NCI-H1930 (cell line): ENCODE data around the gene LOXL4.
"Not testable (repeated sequence)": the region's sequence is repeated elsewhere in the genome, so short reads cannot be mapped to it uniquely, and the experiment has no call there.

ENCODE experiments used
- DNase-seq, 2 experiments: peaks; one replicate each; lab custom pipeline; 2025; lab: John Stamatoyannopoulos, UW

Gene LOXL4

DNA sequence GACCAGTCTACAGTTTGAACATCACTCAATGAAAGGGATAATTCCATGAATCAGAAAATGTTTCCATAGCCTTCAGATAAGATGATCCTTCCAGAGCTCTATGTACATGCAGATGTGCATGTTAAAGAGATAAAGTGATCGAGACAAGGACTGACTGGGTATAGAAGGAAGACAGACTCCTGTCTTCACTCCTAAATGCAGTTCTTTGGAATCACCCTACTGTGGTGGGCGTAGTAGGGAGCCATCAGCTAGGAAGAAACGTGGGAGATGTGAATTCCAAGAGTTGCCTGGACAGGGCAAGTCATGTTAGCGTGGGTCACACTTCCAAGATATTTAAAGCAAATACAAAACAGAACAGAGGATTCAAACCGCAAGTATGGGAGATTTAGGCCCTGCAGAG lies 23.9 kb downstream of the LOXL4 start:
- no peak for DNase-seq

- no peak for DNase-seq
Observed at GRCh38 chr10:98242823-98243222, 25.2 kb downstream of the LOXL4 start.

- DNase-seq, result no peak
Observed at GRCh38 chr10:98240524-98240923, 27.5 kb downstream of the LOXL4 start.

DNA sequence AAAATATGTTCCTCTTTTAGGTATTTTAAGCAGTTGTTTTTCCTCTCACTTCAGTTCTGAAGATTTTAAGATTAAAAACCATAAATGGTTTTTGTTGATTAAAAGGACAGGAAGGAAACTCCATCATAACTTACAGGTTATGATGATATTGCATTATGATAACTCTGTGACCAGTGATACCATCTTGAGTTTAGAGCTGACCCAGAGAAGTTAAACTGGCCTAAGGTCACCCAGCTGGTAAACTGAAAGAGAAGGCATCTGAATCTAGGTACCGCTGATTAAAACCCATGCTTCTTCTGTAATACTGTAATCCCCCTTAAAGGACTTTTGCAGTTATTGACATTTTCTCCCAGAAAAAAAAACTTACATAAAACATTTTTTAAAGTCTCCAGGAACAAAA lies 29.6 kb downstream of the LOXL4 start:
- no peak for DNase-seq

DNA sequence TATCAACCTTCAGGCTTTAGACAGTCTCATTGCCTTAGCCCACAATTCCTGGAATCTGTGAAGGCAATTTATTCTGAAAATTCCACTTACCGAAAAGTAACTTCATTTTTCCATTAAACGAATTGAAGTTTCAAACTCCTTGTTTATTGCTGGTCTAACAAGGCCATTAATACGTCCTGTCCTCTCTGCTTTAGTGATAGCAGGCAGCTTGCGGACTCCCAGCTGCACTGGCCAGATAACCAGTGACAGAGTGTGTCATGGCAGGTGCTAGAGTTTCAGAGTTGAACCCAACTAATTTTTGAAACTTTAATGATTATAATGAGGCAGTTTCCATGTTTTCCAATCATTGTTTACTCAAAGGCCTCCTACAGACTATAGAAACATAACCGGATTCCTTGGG lies 31.1 kb downstream of the LOXL4 start:
- DNase-seq, result no peak

- DNase-seq, result no peak
Observed at GRCh38 chr10:98235846-98236245, 32.1 kb downstream of the LOXL4 start.

GRCh38 chr10:98231417-98231816 lies 36.6 kb downstream of the LOXL4 start:
- DNase-seq, result no peak

DNA sequence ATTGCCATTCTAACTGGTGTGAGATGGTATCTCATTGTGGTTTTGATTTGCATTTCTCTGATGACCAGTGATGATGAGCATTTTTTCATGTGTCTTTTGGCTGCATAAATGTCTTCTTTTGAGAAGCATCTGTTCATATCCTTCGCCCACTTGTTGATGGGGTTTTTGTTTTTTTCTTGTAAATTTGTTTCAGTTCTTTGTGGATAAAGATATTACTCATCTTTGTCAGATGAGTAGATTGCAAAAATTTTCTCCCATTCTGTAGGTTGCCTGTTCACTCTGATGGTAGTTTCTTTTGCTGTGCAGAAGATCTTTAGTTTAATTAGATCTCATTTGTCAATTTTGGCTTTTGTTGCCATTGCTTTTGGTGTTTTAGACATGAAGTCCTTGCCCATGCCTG lies 39.7 kb downstream of the LOXL4 start:
- not testable (repeated sequence) for DNase-seq

GRCh38 chr10:98227713-98228112 lies 40.3 kb downstream of the LOXL4 start:
- DNase-seq, result not testable (repeated sequence)

DNA sequence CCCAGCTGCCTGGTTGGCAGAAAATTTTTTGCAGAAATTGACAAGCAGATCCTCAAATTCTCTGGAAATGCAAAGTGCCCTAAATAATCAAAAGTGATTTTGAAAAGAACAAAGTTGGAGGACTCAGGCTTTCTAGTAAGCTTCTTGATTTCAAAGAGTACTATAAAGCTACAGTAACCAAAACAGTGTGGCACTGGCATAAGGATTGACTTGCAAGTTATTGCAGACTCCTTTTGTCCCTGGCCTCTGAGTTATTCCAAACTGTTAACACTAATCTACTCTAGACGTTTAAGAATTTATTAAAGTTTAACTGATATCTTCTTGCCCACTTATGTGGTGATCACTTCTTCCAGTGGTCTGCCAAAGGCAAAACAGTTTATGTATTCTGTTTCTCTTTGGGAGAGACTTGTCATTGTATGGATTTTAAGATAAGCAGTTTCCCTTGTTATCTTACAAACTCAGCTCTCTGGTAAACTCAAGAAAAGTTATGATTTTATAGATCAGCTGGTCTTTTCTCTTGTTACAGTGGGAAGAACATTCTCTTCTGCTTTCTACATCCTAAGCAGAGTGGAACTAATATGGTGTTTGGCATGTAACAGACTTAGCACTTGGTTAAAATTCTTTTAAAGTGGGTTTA lies 41.4 kb downstream of the LOXL4 start:
- DNase-seq, result no peak

- no peak for DNase-seq
Observed at GRCh38 chr10:98224996-98225395, 43.0 kb downstream of the LOXL4 start.

GRCh38 chr10:98224509-98224908 lies 43.5 kb downstream of the LOXL4 start:
- DNase-seq, result no peak

GRCh38 chr10:98223874-98224273 lies 44.1 kb downstream of the LOXL4 start:
- no peak for DNase-seq

DNA sequence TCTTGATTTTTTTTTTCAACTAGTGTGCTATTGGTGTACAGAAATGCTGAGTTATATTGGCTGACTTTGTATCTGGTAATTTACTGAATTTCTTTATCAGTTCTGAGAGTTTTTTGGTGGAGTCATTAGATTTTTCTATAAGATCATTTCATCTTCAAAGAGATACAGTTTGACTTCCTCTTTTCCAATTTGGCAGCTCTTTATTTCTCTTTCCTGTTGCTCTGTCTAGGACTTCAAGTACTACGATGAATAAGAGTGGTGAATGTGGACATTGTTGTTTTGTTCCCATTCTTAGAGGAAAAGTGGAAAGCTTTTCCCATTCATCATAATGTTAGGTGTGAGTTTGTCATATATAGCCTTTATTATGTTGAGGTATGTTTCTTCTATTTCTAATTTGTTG lies 50.2 kb downstream of the LOXL4 start:
- DNase-seq, result no peak

DNA sequence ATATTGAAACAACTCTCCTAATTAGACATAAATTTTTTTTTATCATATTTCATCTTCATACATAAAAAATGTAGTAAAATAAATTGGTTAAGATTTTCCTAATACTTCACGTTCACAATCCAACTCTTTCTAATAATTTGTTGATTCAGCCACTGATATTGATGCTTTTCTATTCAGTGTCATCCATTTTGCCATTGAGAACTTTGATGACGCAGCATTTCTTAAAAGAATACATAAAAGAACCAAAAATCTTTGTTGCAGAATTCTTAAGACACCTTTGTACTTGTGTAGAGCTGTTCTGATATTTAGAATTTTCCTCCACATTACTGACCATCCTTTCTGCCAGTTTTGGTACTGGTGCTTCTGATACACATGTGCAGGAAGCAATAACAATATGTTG lies 52.6 kb downstream of the LOXL4 start:
- no peak for DNase-seq

DNA sequence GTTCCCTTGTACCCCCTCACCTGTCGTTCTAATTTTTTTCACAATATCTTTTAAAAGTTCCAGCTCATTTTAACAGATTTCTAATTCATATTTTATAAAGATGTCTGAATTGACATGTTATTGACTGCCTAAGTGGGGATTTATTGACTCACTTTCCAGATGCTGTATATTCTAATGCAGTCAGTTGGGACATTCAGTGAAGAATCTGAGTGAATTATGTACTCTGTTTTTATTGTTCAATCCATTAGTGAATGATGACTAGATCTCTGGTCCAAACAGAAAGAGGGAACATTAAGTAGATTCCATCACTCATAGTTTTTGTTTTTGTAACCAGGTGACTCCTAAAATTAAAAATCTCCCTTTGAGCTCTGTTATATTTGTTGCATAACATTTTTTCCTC lies 54.3 kb downstream of the LOXL4 start:
- no peak for DNase-seq

DNA sequence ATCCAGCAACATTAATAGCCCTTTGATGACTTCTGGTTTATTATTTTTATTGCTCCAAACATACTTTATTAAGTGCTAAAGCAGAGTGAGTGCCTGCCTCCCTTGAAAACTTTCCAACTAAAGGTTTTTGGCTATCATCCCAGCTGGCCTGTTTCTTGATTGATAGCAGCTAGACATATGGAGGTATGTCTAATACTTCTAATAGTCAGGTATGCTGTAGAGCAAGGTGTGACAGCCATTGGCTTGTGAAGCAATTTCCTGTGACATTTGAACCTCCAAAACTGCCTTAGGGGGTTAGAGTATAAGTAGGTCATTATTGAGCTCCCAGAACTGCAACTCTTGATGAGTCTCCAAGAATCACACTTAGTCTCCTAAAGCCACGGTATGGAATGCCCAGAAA lies 55.8 kb downstream of the LOXL4 start:
- no peak for DNase-seq

- DNase-seq, result no peak
Observed at GRCh38 chr10:98209441-98209840, 58.6 kb downstream of the LOXL4 start.

GRCh38 chr10:98208925-98209324 lies 59.1 kb downstream of the LOXL4 start:
- DNase-seq, result no peak

GRCh38 chr10:98205351-98205750 lies 62.6 kb downstream of the LOXL4 start:
- DNase-seq, result no peak

DNA sequence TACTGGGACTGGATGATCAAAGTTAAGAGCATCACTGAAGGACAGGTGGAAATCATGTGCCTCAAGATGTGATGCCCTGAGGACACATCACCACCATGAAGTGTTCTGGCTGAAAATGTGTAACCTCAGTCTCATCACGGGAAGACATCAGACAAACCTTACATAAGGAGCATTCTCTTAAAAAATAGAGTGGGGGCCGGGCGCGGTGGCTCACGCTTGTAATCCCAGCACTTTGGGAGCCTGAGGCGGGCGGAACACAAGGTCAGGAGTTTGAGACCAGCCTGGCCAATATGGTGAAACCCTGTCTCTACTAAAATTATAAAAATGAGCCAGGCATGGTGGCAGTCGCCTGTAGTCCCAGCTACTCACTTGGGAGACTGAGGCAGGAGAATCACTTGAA lies 65.6 kb downstream of the LOXL4 start:
- no peak for DNase-seq

GRCh38 chr10:98201760-98202159 lies 66.2 kb downstream of the LOXL4 start:
- DNase-seq, result no peak
